GM12892 (cell line): ENCODE results near the gene ZNF415.

Experiments used
- POLR2A ChIP-seq: IDR thresholded peaks from 2 replicates; pipeline ENCODE4 v1.6.1; 2011; ENCODE audit warnings: low read depth, low read length, control low read depth
- POLR2AphosphoS5 ChIP-seq: IDR thresholded peaks from 2 replicates; pipeline ENCODE4 v1.6.1; 2011; ENCODE audit warnings: low read depth, low read length, control low read depth
- TAF1 ChIP-seq: IDR thresholded peaks from 2 replicates; pipeline ENCODE4 v1.6.1; 2011; ENCODE audit warnings: low read depth, mild to moderate bottlenecking, control low read depth, low read length, borderline replicate concordance

DNA sequence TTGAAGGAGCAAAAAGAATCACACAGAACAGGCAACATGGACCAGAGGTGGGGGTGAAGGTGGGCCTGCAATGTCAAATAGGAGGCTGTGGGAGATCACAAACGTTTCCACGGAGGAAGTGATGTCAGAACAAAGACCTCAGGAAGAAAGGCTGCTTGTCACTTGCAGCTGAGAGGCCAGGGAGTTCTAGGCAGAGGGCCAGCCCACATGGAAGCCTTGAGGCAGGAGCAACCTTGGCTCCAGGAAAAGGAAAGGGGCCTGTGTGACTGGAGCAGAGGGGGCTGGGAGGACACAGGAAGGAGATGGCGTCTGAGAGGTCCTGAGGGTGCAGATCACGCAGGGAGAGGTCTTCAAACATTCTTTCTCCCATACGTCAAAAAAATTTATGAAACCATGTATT lies 45.8 kb downstream of the ZNF415 start:
- no peak for TF ChIP-seq POLR2AphosphoS5
- no peak for TF ChIP-seq POLR2A
- TF ChIP-seq TAF1, result no peak
